ENCODE data around the gene CELF5.

CELF5 gene

DNA sequence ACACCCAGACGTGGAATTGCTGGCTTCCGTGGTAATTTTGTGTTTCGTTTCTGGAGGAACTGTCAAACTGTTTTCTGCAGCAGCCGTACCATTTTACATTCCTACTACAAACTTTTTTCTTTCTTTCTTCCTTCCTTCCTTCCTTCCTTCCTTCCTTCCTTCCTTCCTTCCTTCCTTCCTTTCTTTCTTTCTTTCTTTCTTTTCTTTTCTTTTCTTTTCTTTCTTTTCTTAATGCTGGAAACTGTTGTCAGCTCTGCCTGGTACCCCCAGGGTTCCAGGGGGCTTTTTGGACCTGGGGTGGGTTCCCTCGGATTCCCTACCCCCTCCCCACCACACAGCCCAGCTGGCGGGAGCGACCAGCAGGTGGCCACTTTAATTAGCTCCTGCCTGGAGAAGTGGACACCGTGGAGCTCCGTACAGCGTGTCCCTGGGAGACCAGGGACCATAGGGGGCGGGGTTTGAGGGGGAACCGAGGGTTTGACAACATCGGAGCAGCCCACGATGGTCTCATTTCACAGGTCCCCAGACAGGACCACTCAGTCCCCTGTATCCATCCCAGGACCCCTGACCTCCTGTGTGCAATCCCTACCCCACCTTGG is 24.4 kb downstream of the CELF5 start:
- ATAC-seq: no peak

DNA sequence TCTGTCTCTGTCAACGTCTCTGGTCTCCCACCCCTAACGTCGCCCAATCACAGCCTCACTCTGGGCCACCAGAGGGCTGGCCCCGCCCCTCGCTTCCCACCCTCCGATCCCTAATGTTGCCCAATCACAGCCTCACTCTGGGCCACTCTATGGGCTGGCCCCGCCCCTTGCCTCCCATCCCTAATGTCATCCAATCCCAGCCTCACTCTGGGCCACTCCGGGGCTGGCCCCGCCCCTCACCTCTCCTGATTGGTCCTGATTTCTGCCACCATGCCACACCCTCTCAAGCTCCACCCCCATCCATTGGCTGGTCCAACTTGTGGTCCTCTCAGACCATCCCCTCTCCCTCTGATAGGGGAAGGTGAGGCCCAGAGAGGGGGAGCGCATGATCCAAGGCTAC is 24.9 kb downstream of the CELF5 start:
- ATAC-seq: no peak

DNA sequence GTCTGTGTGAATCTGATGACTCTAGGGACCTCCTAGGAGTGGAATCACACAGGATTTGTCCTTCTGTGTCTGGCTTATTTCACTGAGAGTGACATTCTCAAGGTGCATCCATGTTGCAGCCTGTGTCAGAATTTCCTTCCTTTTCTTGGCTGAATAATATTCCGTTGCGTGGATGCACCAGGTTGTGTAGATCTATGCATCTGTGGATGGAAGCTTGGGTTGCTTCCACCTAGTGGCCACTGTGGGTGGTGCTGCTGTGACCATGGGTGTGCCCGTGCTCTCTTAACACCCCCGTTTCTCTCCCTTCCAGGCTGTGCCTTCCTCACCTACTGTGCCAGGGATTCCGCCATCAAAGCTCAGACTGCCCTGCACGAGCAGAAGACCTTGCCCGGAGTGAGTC is 26.2 kb downstream of the CELF5 start:
- peak; percentile 55 to 70 for ATAC-seq

DNA sequence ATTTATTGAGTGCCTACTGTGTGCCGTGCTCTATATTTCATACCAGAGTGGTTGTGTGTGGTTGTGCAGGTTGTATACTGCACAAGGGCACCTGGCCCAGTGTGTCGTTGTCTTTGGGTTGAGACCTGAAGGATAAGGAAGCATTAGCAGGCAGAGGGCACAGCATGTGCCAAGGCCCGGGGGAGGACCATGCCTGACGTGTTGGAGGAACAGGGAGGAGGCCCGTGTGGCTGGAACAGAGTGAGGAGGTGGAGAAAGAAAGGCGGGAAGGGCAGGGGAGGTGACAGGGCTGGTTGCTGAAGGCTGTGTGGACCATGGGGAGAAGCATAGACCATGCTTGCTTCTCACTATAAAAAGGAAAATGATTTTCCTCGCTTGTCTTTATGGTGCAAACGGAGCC is 26.8 kb downstream of the CELF5 start:
- ATAC-seq: no peak

GRCh38 chr19:3252650-3253049 is 28.2 kb downstream of the CELF5 start:
- no peak for ATAC-seq

DNA sequence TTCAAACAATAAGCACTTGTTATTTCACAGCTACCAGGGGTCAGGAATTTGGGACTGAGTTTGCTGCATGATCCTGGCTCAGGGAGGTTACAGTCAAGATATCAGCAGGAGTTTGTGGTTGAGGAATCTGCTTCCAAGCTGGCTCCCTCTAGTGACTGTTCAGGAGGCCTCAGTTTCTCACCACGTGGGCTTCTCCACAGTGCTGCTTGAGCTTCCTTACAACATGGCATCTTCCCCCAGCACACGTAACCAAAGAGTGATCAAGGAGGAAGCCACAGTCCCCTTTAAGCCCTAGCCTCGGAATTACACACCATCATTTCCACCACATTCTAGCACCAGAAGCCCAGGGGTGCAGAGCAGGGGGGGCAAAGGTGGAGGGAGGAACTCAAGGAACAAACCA is 28.8 kb downstream of the CELF5 start:
- ATAC-seq: no peak

DNA sequence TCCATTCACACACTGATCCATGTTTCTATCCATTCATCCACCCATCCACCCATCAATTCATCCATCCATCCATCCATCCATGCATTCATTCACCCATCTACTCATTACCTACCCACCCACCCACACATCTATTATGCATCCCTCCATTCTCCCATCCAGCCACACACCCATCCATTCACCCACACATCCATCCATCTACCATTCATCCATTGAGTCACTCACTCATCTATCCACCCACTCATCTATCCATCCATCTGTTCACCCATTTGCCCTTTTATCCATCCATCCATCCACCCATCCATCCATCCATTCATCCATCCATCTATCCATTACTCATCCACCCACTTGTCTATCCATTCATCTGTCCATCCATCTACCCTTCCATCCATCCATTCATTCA is 30.1 kb downstream of the CELF5 start:
- ATAC-seq: no peak

- ATAC-seq: no peak
Observed at GRCh38 chr19:3257071-3257470, 32.6 kb downstream of the CELF5 start.

DNA sequence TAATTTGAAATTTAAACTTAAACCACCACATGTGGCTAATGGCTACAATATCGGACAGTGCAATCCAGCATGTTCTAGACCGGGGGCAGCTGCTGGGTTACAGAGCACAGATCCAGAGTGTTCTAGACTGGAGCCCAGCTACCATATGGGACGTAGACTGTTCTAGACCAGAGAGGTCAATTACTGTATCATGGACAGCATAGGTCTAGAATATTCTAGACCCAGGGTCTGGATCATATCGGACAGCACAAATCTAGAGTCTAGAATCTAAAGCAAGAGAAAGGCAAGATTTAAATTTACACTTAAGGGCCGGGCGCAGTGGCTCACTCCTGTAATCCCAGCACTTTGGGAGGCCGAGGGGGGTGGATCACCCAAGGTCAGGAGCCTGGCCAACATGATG is 37.9 kb downstream of the CELF5 start:
- no peak for ATAC-seq

GRCh38 chr19:3263866-3264265 is 39.4 kb downstream of the CELF5 start:
- ATAC-seq: no peak

- ATAC-seq: no peak
Observed at GRCh38 chr19:3265432-3265831, 41.0 kb downstream of the CELF5 start.

GRCh38 chr19:3266092-3266693 is 41.7 kb downstream of the CELF5 start:
- ATAC-seq: no peak

GRCh38 chr19:3266792-3267514 is 42.5 kb downstream of the CELF5 start:
- no peak for ATAC-seq

DNA sequence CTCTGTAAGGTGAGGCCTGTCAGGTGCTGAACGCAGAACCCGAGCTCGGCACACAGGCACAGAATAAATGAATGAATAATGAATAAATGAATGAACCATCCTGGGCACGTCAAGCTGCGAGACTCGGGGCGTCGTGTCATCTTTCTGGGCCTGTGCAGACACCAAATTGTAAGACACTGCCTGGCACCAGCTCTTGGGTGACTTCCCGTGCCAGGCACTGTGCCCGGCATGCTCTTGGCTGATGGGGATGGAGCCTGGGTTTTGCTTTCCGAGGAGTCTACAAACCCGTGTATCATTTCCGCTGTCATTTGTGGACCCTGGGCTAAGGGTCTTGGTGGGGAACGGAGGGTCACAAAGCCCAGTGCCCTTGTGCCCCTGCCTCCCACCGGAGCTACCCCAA is 43.9 kb downstream of the CELF5 start:
- no peak for ATAC-seq

- ATAC-seq: no peak
Observed at GRCh38 chr19:3268763-3269162, 44.3 kb downstream of the CELF5 start.

DNA sequence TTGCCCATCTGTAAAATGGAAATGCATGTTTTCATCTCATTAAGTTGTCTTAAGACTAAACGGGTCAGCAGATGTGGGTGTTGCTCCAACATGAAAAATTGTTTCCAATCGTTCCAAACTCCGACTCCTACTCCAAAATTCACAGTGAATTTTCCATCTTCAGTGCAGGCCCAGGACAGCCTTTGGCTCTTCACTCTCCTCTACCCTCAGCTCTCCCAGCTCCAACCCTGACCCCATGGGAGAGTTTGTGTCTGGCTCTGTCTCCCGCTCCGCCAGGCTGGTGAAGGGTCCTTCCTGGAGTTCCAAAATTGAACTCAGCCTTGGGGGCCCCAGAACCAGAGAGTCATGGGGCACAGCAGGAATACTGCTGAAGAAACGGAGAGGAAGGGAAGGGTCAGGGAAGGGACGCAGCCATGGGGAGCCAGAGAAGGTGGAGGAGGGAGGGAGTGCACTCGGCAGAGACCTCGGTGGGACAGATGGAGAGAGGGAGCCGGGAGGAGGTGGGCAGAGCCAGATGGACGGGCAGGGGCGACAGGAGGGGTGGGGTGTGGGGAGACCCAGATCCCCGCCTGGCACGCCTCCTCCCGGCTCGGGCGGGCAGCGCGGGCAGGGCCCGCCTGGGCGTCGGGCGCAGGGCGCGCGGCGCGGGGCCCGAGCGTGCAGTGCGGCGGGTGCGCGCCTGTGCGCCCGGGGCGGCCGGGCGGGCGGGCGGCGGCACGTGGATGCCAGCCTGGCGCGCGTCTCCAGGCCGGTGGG is 45.6 kb downstream of the CELF5 start:
- no peak for ATAC-seq

DNA sequence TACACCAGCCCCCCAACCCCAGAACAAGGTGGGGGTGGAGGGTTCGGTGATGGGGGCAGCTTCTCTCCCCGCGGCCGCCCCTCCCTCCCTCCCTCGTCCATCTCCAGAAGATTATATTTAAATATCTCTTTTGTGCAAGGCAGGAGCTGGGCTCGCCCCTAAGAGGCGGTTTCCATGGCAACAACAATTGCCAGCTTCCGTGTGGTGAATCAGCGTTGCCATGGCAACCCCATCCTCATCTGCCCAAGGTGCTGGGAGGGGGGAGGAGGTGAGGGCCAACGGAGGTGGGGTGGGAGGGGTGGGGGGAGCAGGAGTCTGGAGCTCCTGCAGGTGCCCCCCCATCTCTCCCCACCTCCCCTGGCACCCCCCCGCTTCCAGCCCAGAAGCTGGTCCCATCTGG is 46.4 kb downstream of the CELF5 start:
- ATAC-seq: no peak

GRCh38 chr19:3272401-3272931 is 48.0 kb downstream of the CELF5 start:
- no peak for ATAC-seq

- ATAC-seq: no peak
Observed at GRCh38 chr19:3272952-3273351, 48.5 kb downstream of the CELF5 start.

DNA sequence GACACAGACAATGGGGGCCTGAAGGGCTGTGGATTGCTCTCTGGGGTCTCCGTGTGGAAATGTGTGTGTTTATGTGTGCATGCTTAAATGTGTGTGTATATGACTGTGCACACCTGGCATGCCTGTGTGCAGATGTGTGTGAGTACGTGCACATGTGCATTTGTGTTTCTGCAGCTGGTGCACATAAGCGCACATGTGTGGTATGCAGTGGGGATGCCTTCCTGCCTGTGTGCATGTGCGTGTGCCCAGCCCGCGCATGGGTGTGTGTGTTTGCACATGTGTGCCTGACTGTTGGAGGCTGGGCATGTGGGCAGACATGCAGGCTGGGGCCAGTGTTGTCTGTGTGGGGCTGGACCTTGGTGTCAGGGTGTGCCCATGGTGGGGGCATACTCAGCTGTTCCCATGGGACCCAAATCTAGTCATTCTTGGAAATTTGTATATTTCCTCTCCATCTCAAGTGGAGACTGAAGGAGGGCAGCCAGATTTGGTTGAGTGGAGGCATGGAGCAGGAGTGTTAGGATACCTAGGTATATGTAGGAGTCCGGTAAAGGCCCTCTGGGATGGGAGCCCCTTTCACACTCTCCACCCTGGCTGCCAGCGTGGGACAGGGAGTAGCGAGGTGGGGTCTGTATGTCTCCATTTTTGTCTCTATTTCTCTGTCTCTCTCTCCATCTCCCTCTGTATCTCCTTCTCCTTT is 49.9 kb downstream of the CELF5 start:
- no peak for ATAC-seq

- ATAC-seq: peak; percentile 21 to 43
Observed at GRCh38 chr19:3274942-3275582, 50.6 kb downstream of the CELF5 start.

All from activated CD4-positive, CD25-positive, alpha-beta regulatory T cell treated with anti-CD3 and anti-CD28 coated beads, Interleukin-2, amount 50 U/mL, for 24 hours (primary cell).